Upper lobe of left lung (tissue), 6 donors: ENCODE results near the gene ST6GALNAC3. TPM values are rescaled to one million over a fixed set of nuclear protein-coding genes. Genes with fewer than 3 reads are reported as not detected.

Experiments used
- ATAC-seq, 2 donors: fragments of 200-7000 bp; cut with Tn5 transposase; one replicate each; pipeline ENCODE4 v1.9.1; 2022; ENCODE audit warnings: mild to moderate bottlenecking in 2 of 2, moderate library complexity in 2 of 2; ENCODE audit not compliant: low FRiP score in 2 of 2
- DNase-seq, 2 donors: peaks; one replicate each; pipeline ENCODE4 v3.0.0-alpha.2; 2019 to 2020
- H3K27ac ChIP-seq, 4 donors: fragments of 200-600 bp; sonication (generic); one replicate each; pipeline ENCODE4 v1.5.1; 2016 to 2019
- H3K27me3 ChIP-seq, 4 donors: fragments of 200-600 bp; sonication (generic); one replicate each; pipeline ENCODE4 v1.5.1; 2017 to 2019
- H3K36me3 ChIP-seq, 4 donors: fragments of 200-600 bp; sonication (generic); one replicate each; pipeline ENCODE4 v1.5.1; 2016 to 2019
- H3K4me1 ChIP-seq, 4 donors: fragments of 200-600 bp; sonication (generic); one replicate each; pipeline ENCODE4 v1.5.1; 2018 to 2019
- H3K4me3 ChIP-seq, 4 donors: fragments of 200-600 bp; sonication (generic); one replicate each; pipeline ENCODE4 v1.5.1; 2017 to 2019; ENCODE audit warnings: mild to moderate bottlenecking in 2 of 4, moderate library complexity in 1 of 4
- H3K9me3 ChIP-seq, 4 donors: fragments of 200-600 bp; sonication (generic); one replicate each; pipeline ENCODE4 v1.5.1; 2018 to 2019
- EP300 ChIP-seq, 4 donors: sonication (generic); formaldehyde crosslinking; IDR thresholded peaks; one replicate each; pipeline ENCODE4 v1.5.1; 2017; ENCODE audit warnings: antibody characterized with exemption in 4 of 4, control low read depth in 2 of 4
- POLR2A ChIP-seq, 4 donors: fragments of 450-650 bp; IDR thresholded peaks; one replicate each; pipeline ENCODE4 v1.5.1; 2016 to 2017; ENCODE audit warnings: antibody characterized with exemption in 4 of 4, mild to moderate bottlenecking in 2 of 4
- POLR2AphosphoS5 ChIP-seq, 2 donors: sonication (generic); formaldehyde crosslinking; IDR thresholded peaks; one replicate each; pipeline ENCODE4 v1.5.1; 2017; ENCODE audit warnings: antibody characterized with exemption in 2 of 2
- WGBS, 2 donors: methylation state at CpG; one replicate each; pipeline ENCODE4 v1.1.5; 2017 to 2018; 5-methylcytosine and 5-hydroxymethylcytosine counted together
- total RNA-seq, 6 donors: library from RNA; depleted of rRNA in 4 of 6; stranded (reverse); fragments of >200 nt in 4 of 6; gene quantifications; one replicate each; pipeline versions ENCODE4 v1.1.0 to v1.2.1, GENCODE V29; 2016 to 2021
- TF ChIP-seq, protein P1 (sequence below), 6 experiments: fragments of 450-650 bp in 4 of 6; fragments of 200-600 bp in 2 of 6; sonication (generic) in 2 of 6; IDR thresholded peaks; one replicate each; pipeline ENCODE4 v1.5.1; 2016 to 2019; ENCODE audit warnings: antibody characterized with exemption in 6 of 6
- donor health status: DM: no; HTN: no; CAD: no; lungs with moderate emphysema.
- donor health status: DM: no; HTN: yes; CAD: no; lungs with severe emphysema.

ST6GALNAC3 gene
- total RNA-seq, 6 donors from 2014 or later: 5.8 to 13.1 (median 11.3) TPM

GRCh38 chr1:76079475-76080227, 5.1 kb downstream of the ST6GALNAC3 start:
- TF ChIP-seq POLR2A (IDR thresholded peaks at IDR 0.05) (no peak), EP300 (IDR thresholded peaks at IDR 0.05) (peak in 1 of 4 donors; percentile 12)
- DNase-seq (no peak), ATAC-seq (no peak)
- peak overlapping the region in 1 of 4 donors; percentile 27 for H3K27ac ChIP-seq
- H3K36me3 ChIP-seq: no peaks in the 10 kb centered on the region
- no peaks in the 10 kb centered on the region for H3K27me3 ChIP-seq
- peaks cover 0 to 30% (median 4%) of the 10 kb centered on the region in 4 donors for H3K4me1 ChIP-seq
- no peaks in the 10 kb centered on the region for H3K9me3 ChIP-seq
- 84 to 85% methylated on average over 7 of the region's 7 CpGs for WGBS, 2 donors
- no peak overlapping the region for H3K4me3 ChIP-seq

GRCh38 chr1:76080552-76081079, 6.1 kb downstream of the ST6GALNAC3 start:
- DNase-seq (no peak), ATAC-seq (no peak)
- WGBS, 2 donors: 41 to 63% methylated on average over 4 of the region's 4 CpGs

DNA sequence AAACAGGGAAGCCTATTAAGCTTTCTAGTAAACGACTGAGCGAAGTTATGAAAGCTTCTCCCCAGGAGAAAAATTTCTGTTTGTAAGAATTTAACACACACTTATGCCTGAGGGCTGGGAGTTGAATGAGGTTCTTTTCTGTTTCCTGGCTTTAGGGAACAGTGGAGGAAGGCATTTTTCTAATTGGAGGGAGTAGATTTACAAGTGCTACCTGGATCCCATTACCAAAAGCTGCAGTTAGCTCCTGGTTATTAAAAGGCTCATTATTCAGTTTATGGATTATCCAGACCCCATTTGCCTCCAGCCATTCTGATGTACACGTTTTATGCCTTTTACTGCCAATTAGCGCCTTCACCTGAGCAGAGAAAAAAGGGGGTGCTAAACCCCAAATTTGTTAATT, 7.5 kb downstream of the ST6GALNAC3 start:
- peaks cover 0 to 23% (median 0%) of the 10 kb centered on the region in 4 donors for H3K4me1 ChIP-seq
- H3K27ac ChIP-seq: no peak overlapping the region
- no peaks in the 10 kb centered on the region for H3K27me3 ChIP-seq
- ATAC-seq (no peak), DNase-seq (no peak)
- H3K4me3 ChIP-seq: no peak overlapping the region
- TF ChIP-seq EP300 (IDR thresholded peaks at IDR 0.05): no peak
- no peak for TF ChIP-seq POLR2AphosphoS5 (IDR thresholded peaks at IDR 0.05)
- no peaks in the 10 kb centered on the region for H3K36me3 ChIP-seq
- WGBS, 2 donors: 77 to 80% methylated on average over 4 of the region's 4 CpGs
- H3K9me3 ChIP-seq: no peaks in the 10 kb centered on the region

More at GRCh38 chr1:76080552-76081079, 6.1 kb downstream of the ST6GALNAC3 start:
- no peaks in the 10 kb centered on the region for H3K36me3 ChIP-seq
- no peak overlapping the region for H3K4me3 ChIP-seq
- H3K4me1 ChIP-seq: peaks cover 0 to 30% (median 0%) of the 10 kb centered on the region in 4 donors
- no peaks in the 10 kb centered on the region for H3K9me3 ChIP-seq
- TF ChIP-seq POLR2AphosphoS5 (IDR thresholded peaks at IDR 0.05) (no peak), EP300 (IDR thresholded peaks at IDR 0.05) (peak in 1 of 4 donors; percentile 21), POLR2A (IDR thresholded peaks at IDR 0.05) (no peak)
- TF ChIP-seq, protein P1, sequence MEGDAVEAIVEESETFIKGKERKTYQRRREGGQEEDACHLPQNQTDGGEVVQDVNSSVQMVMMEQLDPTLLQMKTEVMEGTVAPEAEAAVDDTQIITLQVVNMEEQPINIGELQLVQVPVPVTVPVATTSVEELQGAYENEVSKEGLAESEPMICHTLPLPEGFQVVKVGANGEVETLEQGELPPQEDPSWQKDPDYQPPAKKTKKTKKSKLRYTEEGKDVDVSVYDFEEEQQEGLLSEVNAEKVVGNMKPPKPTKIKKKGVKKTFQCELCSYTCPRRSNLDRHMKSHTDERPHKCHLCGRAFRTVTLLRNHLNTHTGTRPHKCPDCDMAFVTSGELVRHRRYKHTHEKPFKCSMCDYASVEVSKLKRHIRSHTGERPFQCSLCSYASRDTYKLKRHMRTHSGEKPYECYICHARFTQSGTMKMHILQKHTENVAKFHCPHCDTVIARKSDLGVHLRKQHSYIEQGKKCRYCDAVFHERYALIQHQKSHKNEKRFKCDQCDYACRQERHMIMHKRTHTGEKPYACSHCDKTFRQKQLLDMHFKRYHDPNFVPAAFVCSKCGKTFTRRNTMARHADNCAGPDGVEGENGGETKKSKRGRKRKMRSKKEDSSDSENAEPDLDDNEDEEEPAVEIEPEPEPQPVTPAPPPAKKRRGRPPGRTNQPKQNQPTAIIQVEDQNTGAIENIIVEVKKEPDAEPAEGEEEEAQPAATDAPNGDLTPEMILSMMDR (IDR thresholded peaks at IDR 0.05): no peak
- no peaks in the 10 kb centered on the region for H3K27me3 ChIP-seq
- H3K27ac ChIP-seq: peak overlapping the region in 2 of 4 donors; percentile 5 to 34

GRCh38 chr1:76083189-76083588, 8.6 kb downstream of the ST6GALNAC3 start:
- Histone ChIP-seq H3K36me3 (no peaks in the 10 kb centered on the region), H3K9me3 (no peaks in the 10 kb centered on the region), H3K27me3 (no peaks in the 10 kb centered on the region), H3K27ac (no peak overlapping the region), H3K4me3 (no peak overlapping the region), H3K4me1 (peaks cover 0 to 25% (median 3%) of the 10 kb centered on the region in 4 donors)
- TF ChIP-seq POLR2A (IDR thresholded peaks at IDR 0.05) (no peak), POLR2AphosphoS5 (IDR thresholded peaks at IDR 0.05) (no peak), EP300 (IDR thresholded peaks at IDR 0.05) (no peak)
- TF ChIP-seq, protein P1 (IDR thresholded peaks at IDR 0.05): no peak
- no peak for ATAC-seq
- WGBS, 2 donors: 78 to 90% methylated on average over 10 of the region's 10 CpGs
- DNase-seq: peak in 1 of 2 donors; percentile 61

- WGBS, 2 donors: 78 to 91% methylated on average over 4 of the region's 4 CpGs
These were observed 9.6 kb downstream of the ST6GALNAC3 start for GRCh38 chr1:76084029-76084627.

More at GRCh38 chr1:76084029-76084627, 9.6 kb downstream of the ST6GALNAC3 start:
- no peak for DNase-seq
- TF ChIP-seq POLR2AphosphoS5 (IDR thresholded peaks at IDR 0.05) (no peak), EP300 (IDR thresholded peaks at IDR 0.05) (no peak), POLR2A (IDR thresholded peaks at IDR 0.05) (no peak)
- TF ChIP-seq, protein P1 (IDR thresholded peaks at IDR 0.05): no peak
- Histone ChIP-seq H3K36me3 (no peaks in the 10 kb centered on the region), H3K27ac (no peak overlapping the region), H3K4me1 (peaks cover 0 to 25% (median 3%) of the 10 kb centered on the region in 4 donors), H3K27me3 (no peaks in the 10 kb centered on the region), H3K4me3 (no peak overlapping the region), H3K9me3 (no peaks in the 10 kb centered on the region)
- no peak for ATAC-seq
